Kidney (tissue), 14 donors: Measurements from ENCODE around the gene RUFY4. TPM values are rescaled to one million over a fixed set of nuclear protein-coding genes. Genes with fewer than 3 reads are reported as not detected.

Experiments used
- DNase-seq, 5 donors: peaks; one replicate each; pipeline ENCODE4 v3.0.0-alpha.2; 2013 to 2020
- FAIRE-seq: peaks from 2 replicates; lab custom pipeline; 2012; peaks lifted over from hg19 to GRCh38; lab: Jason Lieb, UNC
- H3K27ac ChIP-seq, 2 donors: one replicate each; pipeline ENCODE4 v1.7.0; 2013; ENCODE audit warnings: low read depth in 2 of 2, low read length in 2 of 2, inconsistent platforms in 1 of 2
- H3K27me3 ChIP-seq: one replicate; pipeline ENCODE4 v1.7.1; 2013; ENCODE audit warnings: low read length, inconsistent platforms; ENCODE audit not compliant: control insufficient read depth, insufficient read depth
- H3K36me3 ChIP-seq, 3 donors: one replicate each; pipeline versions ENCODE4 v1.7.0 to v1.7.1; 2013; ENCODE audit warnings: low read length in 3 of 3, control low read depth in 1 of 3, inconsistent platforms in 1 of 3; ENCODE audit not compliant: insufficient read depth in 3 of 3, control insufficient read depth in 2 of 3
- H3K4me1 ChIP-seq, 3 donors: one replicate each; pipeline versions ENCODE4 v1.7.0 to v1.7.1; 2013; ENCODE audit warnings: low read length in 3 of 3, inconsistent platforms in 1 of 3, low read depth in 1 of 3; ENCODE audit not compliant: control insufficient read depth in 2 of 3, insufficient read depth in 2 of 3
- H3K4me3 ChIP-seq, 3 donors: one replicate each; pipeline versions ENCODE4 v1.7.0 to v1.8.1; 2013; ENCODE audit warnings: low read length in 3 of 3, control low read depth in 1 of 3, inconsistent platforms in 1 of 3
- H3K9ac ChIP-seq, 3 donors: one replicate each; pipeline versions ENCODE4 v1.7.0 to v1.7.1; 2013; ENCODE audit warnings: low read length in 3 of 3, control low read depth in 1 of 3, inconsistent platforms in 1 of 3
- H3K9me3 ChIP-seq, 3 donors: one replicate each; pipeline versions ENCODE4 v1.7.0 to v1.7.1; 2013; ENCODE audit warnings: low read length in 3 of 3, control low read depth in 1 of 3, inconsistent platforms in 1 of 3; ENCODE audit not compliant: control insufficient read depth in 2 of 3, insufficient read depth in 1 of 3
- intact Hi-C: fragments of 100-400 bp; cut with DNase I; formaldehyde crosslinking; loops from one replicate; pipeline ENCODE4 v1.11.1; 2022
- polyA plus RNA-seq: library from polyadenylated mRNA; stranded (reverse); fragments of 350-450 nt; fragmentation: Illumina TruSeq; extraction: RNeasy Lipid Tissue Mini Kit (QIAGEN cat#74804); gene quantifications from one replicate; pipeline ENCODE4 v1.2.3, GENCODE V29; 2014; ENCODE audit warnings: low read depth, low replicate concordance; ENCODE audit not compliant: insufficient read depth
- total RNA-seq: library from RNA; stranded (reverse); fragmentation: NEBNext Ultra II Directional; extraction: Animal tissue kit (Norgen Biotek cat#: 25700); gene quantifications from one replicate; pipeline ENCODE4 v1.2.1, GENCODE V29; 2021
- TF ChIP-seq, protein P1 (sequence below): IDR thresholded peaks from 3 replicates; pipeline ENCODE4 v1.5.1; 2012; ENCODE audit warnings: mild to moderate bottlenecking, moderate library complexity, borderline replicate concordance; ENCODE audit not compliant: insufficient read depth; ENCODE audit errors: extremely low read depth
- donor health status: control.
- donor health status: control.
- donor health status: control.
- donor health status: control.
- donor health status: control.
- donor health status: DM: yes; HTN: yes; CAD: no.
- donor health status: Normal renal cell carcinoma (clear cell type).

RUFY4 gene
- total and polyA plus RNA-seq, 2 donors from 2014 or later: 0.69 TPM; not detected in 1

- Histone ChIP-seq H3K27me3 (no peaks in the 10 kb centered on the region), H3K4me1 (no peaks in the 10 kb centered on the region)
Observed at GRCh38 chr2:218128781-218129457, 59.9 kb downstream of the RUFY4 start.

DNA sequence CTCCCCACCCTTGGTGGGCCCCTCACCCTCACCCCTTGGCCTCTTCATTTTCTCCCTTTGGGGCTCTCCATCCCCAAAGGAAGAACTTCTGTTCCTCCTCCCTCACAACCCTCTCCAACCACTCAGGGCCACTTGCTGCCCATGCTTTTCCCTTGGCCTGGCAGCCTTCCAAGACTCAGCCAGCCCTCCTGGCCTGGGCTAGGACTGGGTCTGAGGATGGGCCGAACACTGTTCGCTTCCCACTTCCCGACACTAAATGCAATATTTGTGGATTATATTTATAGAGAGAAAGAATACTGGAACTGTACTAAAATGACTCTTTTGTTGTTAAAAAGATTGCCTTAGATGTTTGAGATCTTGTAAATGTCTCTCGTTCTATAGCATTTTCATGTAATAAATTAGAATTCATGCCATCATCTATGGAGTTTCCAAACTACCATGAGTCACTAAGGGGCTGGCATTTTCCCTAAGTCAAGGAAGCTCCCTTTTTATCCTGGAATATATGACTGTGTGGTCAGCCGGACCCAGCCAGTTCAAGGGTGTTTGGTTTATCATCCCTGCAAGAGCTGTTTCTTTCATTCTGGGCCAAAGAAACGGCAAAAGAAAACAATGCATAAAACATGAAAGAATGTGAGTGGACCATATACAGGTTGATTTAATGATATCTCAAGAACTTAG lies 60.5 kb downstream of the RUFY4 start:
- no peak overlapping the region for H3K4me3 ChIP-seq
- DNase-seq (peak in 1 of 5 donors; percentile 6), FAIRE-seq (no peak)
- H3K36me3 ChIP-seq: no peaks in the 10 kb centered on the region
- TF ChIP-seq, protein P1, sequence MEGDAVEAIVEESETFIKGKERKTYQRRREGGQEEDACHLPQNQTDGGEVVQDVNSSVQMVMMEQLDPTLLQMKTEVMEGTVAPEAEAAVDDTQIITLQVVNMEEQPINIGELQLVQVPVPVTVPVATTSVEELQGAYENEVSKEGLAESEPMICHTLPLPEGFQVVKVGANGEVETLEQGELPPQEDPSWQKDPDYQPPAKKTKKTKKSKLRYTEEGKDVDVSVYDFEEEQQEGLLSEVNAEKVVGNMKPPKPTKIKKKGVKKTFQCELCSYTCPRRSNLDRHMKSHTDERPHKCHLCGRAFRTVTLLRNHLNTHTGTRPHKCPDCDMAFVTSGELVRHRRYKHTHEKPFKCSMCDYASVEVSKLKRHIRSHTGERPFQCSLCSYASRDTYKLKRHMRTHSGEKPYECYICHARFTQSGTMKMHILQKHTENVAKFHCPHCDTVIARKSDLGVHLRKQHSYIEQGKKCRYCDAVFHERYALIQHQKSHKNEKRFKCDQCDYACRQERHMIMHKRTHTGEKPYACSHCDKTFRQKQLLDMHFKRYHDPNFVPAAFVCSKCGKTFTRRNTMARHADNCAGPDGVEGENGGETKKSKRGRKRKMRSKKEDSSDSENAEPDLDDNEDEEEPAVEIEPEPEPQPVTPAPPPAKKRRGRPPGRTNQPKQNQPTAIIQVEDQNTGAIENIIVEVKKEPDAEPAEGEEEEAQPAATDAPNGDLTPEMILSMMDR: no peak
- no peak overlapping the region for H3K27ac ChIP-seq
- H3K9me3 ChIP-seq: no peaks in the 10 kb centered on the region
- no peaks in the 10 kb centered on the region for H3K4me1 ChIP-seq
- intact Hi-C loops: no loop called here
- H3K27me3 ChIP-seq: no peaks in the 10 kb centered on the region
- no peak overlapping the region for H3K9ac ChIP-seq

More at GRCh38 chr2:218128781-218129457, 59.9 kb downstream of the RUFY4 start:
- intact Hi-C loops: no loop called here
- Histone ChIP-seq H3K9ac (no peak overlapping the region), H3K27ac (no peak overlapping the region), H3K36me3 (no peaks in the 10 kb centered on the region), H3K4me3 (no peak overlapping the region), H3K9me3 (no peaks in the 10 kb centered on the region)
- FAIRE-seq (no peak), DNase-seq (no peak)
- TF ChIP-seq, protein P1: no peak

DNA sequence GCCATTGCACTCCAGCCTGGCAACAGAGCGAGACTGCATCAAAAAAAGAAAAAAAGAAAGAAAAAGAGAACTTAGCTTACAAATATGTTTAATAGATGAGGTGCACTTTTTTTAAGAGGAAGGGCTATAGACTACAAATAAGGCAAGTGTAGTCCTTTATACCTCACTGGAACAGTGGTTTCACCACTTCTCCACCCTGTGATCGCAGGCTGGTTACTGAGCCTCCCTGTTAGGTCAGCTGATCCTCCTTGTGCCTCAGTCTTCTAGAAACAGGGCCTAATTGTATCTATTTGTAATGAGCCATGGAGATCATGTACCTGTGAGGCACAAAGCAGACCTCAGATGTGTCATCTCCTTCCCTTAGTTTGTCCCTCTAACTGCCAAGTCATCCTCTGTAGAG lies 61.3 kb downstream of the RUFY4 start:
- H3K9ac ChIP-seq: no peak overlapping the region
- no peak overlapping the region for H3K4me3 ChIP-seq
- H3K9me3 ChIP-seq: no peaks in the 10 kb centered on the region
- intact Hi-C loops: no loop called here
- DNase-seq (no peak), FAIRE-seq (no peak)
- H3K4me1 ChIP-seq: no peaks in the 10 kb centered on the region
- TF ChIP-seq, protein P1: no peak
- H3K27me3 ChIP-seq: no peaks in the 10 kb centered on the region
- no peaks in the 10 kb centered on the region for H3K36me3 ChIP-seq
- no peak overlapping the region for H3K27ac ChIP-seq
